Activated CD4-positive, alpha-beta T cell treated with anti-CD3 and anti-CD28 coated beads, Interleukin-10, Interleukin-2, amounts not matched to agents 100 ng/mL and 50 ng/mL, durations not matched to agents 16 hours and 8 hours (primary cell): ENCODE data around the gene C11orf68.

ENCODE experiments used
- DNase-seq: peaks from one replicate; pipeline ENCODE4 v3.0.0-alpha.2; 2020

Gene C11orf68

DNA sequence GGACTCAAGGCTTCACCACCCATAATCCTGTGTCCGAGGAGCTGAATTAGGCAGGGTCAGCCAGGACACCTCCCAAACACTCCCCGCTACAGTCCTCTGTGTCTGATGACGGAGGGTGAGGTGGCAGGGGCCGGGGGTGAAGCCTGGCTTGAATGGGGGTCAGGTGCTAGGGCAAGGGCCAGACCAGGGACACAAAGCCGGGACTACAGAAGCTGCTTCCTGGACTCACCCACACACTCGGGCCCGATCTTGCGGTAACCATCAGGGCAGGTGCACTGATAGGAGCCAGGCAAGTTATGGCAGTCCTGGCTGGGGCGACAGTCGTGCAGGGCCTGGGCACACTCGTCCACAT, 48.6 kb downstream of the C11orf68 start:
- no peak for DNase-seq

DNA sequence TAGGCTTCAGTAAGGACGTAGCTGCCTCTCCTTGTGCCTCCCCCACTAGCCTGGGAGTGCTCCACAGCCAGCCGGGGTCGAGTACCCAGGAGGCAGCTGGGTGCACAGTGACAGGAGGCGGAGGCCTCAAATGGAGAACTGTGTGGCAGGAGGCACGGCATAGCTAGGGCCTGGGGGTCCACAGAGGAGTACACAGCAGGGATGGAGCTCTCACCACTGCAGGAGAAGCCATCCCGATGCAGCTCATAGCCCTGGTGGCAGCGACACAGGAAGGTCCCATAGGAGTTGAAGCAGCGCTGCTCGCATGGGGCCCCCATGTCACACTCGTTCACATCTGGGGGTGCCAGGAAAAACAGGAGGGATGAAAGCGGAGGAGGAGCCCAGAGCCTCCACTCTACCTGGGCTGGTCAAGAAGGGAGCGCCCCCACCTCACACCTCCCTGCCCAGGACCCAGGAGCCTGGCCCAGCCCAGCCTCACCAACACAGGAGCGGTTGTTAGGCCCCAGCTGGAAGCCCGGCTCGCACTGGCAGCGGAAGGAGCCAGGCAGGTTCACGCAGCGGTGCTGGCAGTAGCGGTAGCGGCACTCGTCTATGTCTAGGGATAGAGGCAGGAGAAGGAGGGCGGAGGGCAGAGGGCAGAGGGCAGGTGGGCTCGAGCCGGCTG, 49.1 kb downstream of the C11orf68 start:
- no peak for DNase-seq

- DNase-seq, result no peak
Observed at GRCh38 chr11:65868907-65869306, 50.0 kb downstream of the C11orf68 start.

DNA sequence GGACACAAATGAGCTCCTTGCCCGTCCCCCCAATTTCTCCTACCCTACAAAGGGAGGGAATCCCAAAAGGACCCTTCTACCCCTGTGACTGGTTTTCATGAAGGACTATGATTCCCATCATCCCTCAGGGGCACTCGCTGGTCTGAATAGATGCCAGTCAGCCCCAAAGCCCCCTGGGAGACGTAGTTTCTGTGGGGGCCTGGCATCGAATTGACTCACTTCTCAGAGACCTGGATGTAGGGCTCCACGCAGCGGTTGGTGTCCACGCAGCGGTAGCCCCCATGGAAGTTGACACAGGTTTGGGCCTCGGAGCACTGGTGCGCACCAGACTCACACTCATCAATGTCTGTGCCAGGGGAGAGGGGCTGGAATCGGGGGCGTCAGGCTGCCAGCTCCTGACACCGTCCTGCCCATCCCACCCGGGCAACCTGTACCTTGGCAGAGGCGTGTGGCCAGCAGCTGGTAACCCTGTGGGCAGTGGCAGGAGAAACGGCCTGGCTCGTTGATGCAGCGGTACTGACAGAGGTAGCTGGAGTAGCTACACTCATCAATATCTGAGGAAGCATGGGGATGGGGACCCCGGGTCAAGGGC, 50.7 kb downstream of the C11orf68 start:
- no peak for DNase-seq

GRCh38 chr11:65867284-65868071, 51.4 kb downstream of the C11orf68 start:
- DNase-seq, result no peak
